IPS DF 6.9 (cell line): Measurements from ENCODE around the gene ACTRT3.

Experiments
- DNase-seq: peaks from one replicate; pipeline ENCODE4 v3.0.0-alpha.2; 2013; ENCODE audit warnings: low read depth, low spot score
- H3K27ac ChIP-seq: one replicate; pipeline ENCODE4 v1.5.1; 2013; ENCODE audit warnings: low read length, control low read depth
- H3K27me3 ChIP-seq: 2 replicates; pipeline ENCODE4 v1.6.1; 2013; ENCODE audit warnings: mild to moderate bottlenecking, low read length; ENCODE audit not compliant: control insufficient read depth, insufficient read depth
- H3K36me3 ChIP-seq: 2 replicates; pipeline ENCODE4 v1.6.1; 2013; ENCODE audit warnings: low read length; ENCODE audit not compliant: control insufficient read depth, insufficient read depth
- H3K4me1 ChIP-seq: 2 replicates; pipeline ENCODE4 v1.6.1; 2013; ENCODE audit warnings: low read length; ENCODE audit not compliant: control insufficient read depth, insufficient read depth
- H3K4me3 ChIP-seq: 2 replicates; pipeline ENCODE4 v1.5.1; 2013; ENCODE audit warnings: mild to moderate bottlenecking, low read length
- H3K9me3 ChIP-seq: 2 replicates; pipeline ENCODE4 v1.6.1; 2013; ENCODE audit warnings: low read length, inconsistent platforms; ENCODE audit not compliant: control insufficient read depth, insufficient read depth
- WGBS: extraction: QIAGEN DNeasy Blood & Tissue Kit; methylation state at CpG from one replicate; pipeline ENCODE4 v1.1.7; 2013; ENCODE audit warnings: mixed read lengths, missing lambda C conversion rate; ENCODE audit not compliant: insufficient read length, insufficient coverage; 5-methylcytosine and 5-hydroxymethylcytosine counted together

ACTRT3 gene

GRCh38 chr3:169792359-169792758 is 23.0 kb upstream of the ACTRT3 start:
- H3K4me1 ChIP-seq: no peaks in the 10 kb centered on the region
- peaks cover 4% of the 10 kb centered on the region; the same call in 1 of the 2 replicates for H3K36me3 ChIP-seq
- DNase-seq: no peak
- WGBS: no CpG with 5 or more reads among the region's 1 CpG
- H3K27me3 ChIP-seq: no peaks in the 10 kb centered on the region
- H3K4me3 ChIP-seq: no peak overlapping the region
- H3K27ac ChIP-seq: no peak overlapping the region
- H3K9me3 ChIP-seq: no peaks in the 10 kb centered on the region

- H3K27ac ChIP-seq: no peak overlapping the region
- H3K27me3 ChIP-seq: no peaks in the 10 kb centered on the region
- peaks cover 4% of the 10 kb centered on the region; the same call in 1 of the 2 replicates for H3K36me3 ChIP-seq
- H3K4me1 ChIP-seq: no peaks in the 10 kb centered on the region
- DNase-seq: no peak
- H3K9me3 ChIP-seq: no peaks in the 10 kb centered on the region
- WGBS: no CpG with 5 or more reads among the region's 4 CpGs
- H3K4me3 ChIP-seq: no peak overlapping the region
Measured at GRCh38 chr3:169790687-169791429, 21.5 kb upstream of the ACTRT3 start.

- Histone ChIP-seq H3K4me1 (no peaks in the 10 kb centered on the region), H3K4me3 (no peak overlapping the region), H3K27me3 (no peaks in the 10 kb centered on the region), H3K36me3 (peaks cover 7% of the 10 kb centered on the region; the same call in 1 of the 2 replicates), H3K9me3 (no peaks in the 10 kb centered on the region), H3K27ac (no peak overlapping the region)
- DNase-seq: no peak
Measured at GRCh38 chr3:169790219-169790618, 20.9 kb upstream of the ACTRT3 start.

- H3K4me3 ChIP-seq: no peak overlapping the region
- H3K9me3 ChIP-seq: no peaks in the 10 kb centered on the region
- DNase-seq: no peak
- H3K36me3 ChIP-seq: peaks cover 7% of the 10 kb centered on the region; the same call in 1 of the 2 replicates
- no peaks in the 10 kb centered on the region for H3K4me1 ChIP-seq
- WGBS: no CpG with 5 or more reads among the region's 1 CpG
- H3K27me3 ChIP-seq: no peaks in the 10 kb centered on the region
- H3K27ac ChIP-seq: no peak overlapping the region
Measured at GRCh38 chr3:169787791-169788190, 18.4 kb upstream of the ACTRT3 start.

GRCh38 chr3:169787120-169787519 is 17.8 kb upstream of the ACTRT3 start:
- H3K4me1 ChIP-seq: no peaks in the 10 kb centered on the region
- DNase-seq: no peak
- H3K36me3 ChIP-seq: peaks cover 7% of the 10 kb centered on the region; the same call in 1 of the 2 replicates
- H3K27me3 ChIP-seq: no peaks in the 10 kb centered on the region
- no peak overlapping the region for H3K27ac ChIP-seq
- H3K9me3 ChIP-seq: no peaks in the 10 kb centered on the region
- WGBS: no CpG with 5 or more reads among the region's 4 CpGs
- no peak overlapping the region for H3K4me3 ChIP-seq

DNA sequence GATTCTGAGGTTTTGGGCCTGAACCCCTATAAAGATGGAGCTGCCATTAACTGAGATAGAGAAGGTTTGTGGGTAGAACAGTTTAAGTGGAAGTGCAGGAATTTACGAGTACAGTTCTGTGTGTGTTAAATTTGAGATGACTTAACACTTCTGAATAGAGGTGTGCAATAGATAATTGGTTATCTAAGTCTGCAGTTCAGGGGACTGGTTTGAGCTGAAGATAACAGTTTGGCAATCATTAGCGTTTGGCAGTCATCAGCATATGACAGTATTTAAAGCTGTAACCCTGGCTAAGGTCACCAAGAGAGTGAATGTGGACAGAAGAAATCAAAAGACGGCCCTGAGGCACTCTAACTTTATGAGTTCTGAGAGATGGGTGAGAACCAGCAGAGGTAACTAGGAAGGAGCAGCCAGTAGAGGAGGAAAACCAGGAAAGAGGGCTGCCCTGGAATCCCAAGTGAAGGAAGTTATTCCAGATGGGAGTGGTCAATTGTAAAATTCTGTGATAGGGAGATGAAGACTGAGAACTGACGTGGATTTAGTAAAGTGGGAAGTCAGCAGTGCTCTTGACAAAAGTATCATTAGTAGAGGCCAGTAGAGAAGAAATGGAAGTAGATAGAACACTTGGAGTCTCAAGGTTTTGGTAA is 12.0 kb upstream of the ACTRT3 start:
- Histone ChIP-seq H3K4me3 (no peak overlapping the region), H3K36me3 (peaks cover 7% of the 10 kb centered on the region; the same call in 1 of the 2 replicates)
- no CpG with 5 or more reads among the region's 4 CpGs for WGBS

GRCh38 chr3:169780742-169781141 is 11.4 kb upstream of the ACTRT3 start:
- Histone ChIP-seq H3K36me3 (peaks cover 7% of the 10 kb centered on the region; the same call in 1 of the 2 replicates), H3K27me3 (no peaks in the 10 kb centered on the region)
- WGBS: no CpG with 5 or more reads among the region's 2 CpGs

More for the DNA sequence above, 12.0 kb upstream of the ACTRT3 start:
- Histone ChIP-seq H3K4me1 (no peaks in the 10 kb centered on the region), H3K27ac (no peak overlapping the region), H3K9me3 (no peaks in the 10 kb centered on the region), H3K27me3 (no peaks in the 10 kb centered on the region)
- no peak for DNase-seq

GRCh38 chr3:169777822-169778221 is 8.5 kb upstream of the ACTRT3 start:
- DNase-seq: no peak
- H3K9me3 ChIP-seq: no peaks in the 10 kb centered on the region
- H3K36me3 ChIP-seq: peaks cover 5% of the 10 kb centered on the region; the same call in 1 of the 2 replicates
- H3K27me3 ChIP-seq: no peaks in the 10 kb centered on the region
- no CpG with 5 or more reads among the region's 4 CpGs for WGBS
- no peak overlapping the region for H3K4me3 ChIP-seq
- H3K27ac ChIP-seq: no peak overlapping the region
- no peaks in the 10 kb centered on the region for H3K4me1 ChIP-seq

More at GRCh38 chr3:169780742-169781141, 11.4 kb upstream of the ACTRT3 start:
- no peaks in the 10 kb centered on the region for H3K9me3 ChIP-seq
- no peak for DNase-seq
- no peak overlapping the region for H3K4me3 ChIP-seq
- no peak overlapping the region for H3K27ac ChIP-seq
- no peaks in the 10 kb centered on the region for H3K4me1 ChIP-seq

DNA sequence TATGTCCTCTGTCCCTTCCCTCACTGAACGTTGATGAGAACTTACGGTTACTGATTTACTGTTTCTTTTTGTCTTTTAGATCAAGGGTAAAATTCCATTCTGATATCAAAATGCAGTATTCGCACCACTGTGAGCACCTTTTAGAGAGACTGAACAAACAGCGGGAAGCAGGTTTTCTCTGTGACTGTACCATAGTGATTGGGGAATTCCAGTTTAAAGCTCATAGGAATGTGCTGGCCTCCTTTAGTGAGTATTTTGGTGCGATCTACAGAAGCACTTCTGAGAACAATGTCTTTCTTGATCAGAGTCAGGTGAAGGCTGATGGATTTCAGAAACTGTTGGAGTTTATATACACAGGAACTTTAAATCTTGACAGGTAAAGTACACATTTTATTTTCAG is 4.8 kb upstream of the ACTRT3 start:
- no peak overlapping the region; the same call in 1 of the 2 replicates for H3K4me3 ChIP-seq
- H3K4me1 ChIP-seq: no peaks in the 10 kb centered on the region
- WGBS: no CpG with 5 or more reads among the region's 5 CpGs
- H3K36me3 ChIP-seq: no peaks in the 10 kb centered on the region; the same call in 1 of the 2 replicates
- no peaks in the 10 kb centered on the region for H3K27me3 ChIP-seq
- no peak overlapping the region for H3K27ac ChIP-seq
- H3K9me3 ChIP-seq: no peaks in the 10 kb centered on the region
- no peak for DNase-seq

DNA sequence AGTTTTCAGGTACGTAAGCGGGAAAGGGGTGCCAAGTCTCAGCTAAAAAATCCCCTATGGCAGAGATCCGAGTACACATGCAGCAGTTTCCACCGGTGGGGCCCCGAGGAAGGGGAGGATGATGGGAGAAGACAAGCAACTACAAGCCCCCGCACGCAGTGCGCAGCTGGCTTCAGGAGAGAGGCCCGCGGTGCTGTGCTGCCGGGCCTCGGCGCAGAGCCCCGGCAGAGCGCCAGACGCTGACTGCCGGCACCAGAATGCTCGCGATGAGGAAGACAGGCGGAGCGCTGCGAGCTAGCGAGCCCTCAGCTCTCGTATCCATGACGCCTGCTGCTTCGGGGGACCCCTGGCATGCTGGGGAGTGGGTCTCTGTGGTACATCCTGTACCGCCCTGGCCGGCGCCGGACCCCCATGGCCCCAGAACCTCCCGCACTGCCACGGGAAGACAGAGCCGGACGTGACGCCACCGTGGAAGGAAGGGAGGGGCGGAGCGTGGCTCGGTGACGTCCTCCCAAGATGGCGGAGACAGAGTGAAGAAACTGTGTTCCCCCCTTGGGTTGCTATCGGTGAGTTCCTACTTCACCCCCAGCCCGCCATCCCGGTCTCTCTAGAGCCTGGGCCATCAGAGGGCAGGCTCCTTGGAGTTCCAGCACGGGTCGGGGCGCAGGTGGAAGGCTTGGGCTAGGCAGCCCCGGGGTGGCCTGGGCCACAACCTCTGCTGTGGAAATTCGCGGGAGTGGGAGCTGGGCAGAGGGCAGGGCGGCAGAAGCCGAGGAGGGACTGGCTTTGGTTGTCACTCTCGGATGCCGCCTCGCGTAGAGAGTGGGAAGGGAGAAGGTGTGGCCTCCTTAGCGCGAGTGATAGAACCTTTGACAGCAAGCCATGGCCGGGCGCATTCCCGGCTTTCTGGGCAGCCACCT is 3.8 kb upstream of the ACTRT3 start, which contains the start of gene MYNN:
MYNN (plus strand) TSS at position 500 of the 920 bp plus-strand sequence. CDS start 900 bp downstream, outside the sequence.
- Histone ChIP-seq H3K9me3 (no peaks in the 10 kb centered on the region), H3K27ac (no peak within 1 kb of the TSS), H3K36me3 (no peaks in the 10 kb centered on the region), H3K4me1 (no peaks in the 10 kb centered on the region), H3K27me3 (no peaks in the 10 kb centered on the region), H3K4me3 (peak within 1 kb of the TSS; percentile 70)
- peak; percentile 84 for DNase-seq
- no CpG with 5 or more reads among the region's 61 CpGs for WGBS
